ENCODE data around the gene TPD52L2.
"Not testable (repeated sequence)": the region's sequence is repeated elsewhere in the genome, so short reads cannot be mapped to it uniquely, and the experiment has no call there.

TPD52L2 gene

GRCh38 chr20:63897978-63898561 is 33.0 kb downstream of the TPD52L2 start:
- DNase-seq = no peak

DNA sequence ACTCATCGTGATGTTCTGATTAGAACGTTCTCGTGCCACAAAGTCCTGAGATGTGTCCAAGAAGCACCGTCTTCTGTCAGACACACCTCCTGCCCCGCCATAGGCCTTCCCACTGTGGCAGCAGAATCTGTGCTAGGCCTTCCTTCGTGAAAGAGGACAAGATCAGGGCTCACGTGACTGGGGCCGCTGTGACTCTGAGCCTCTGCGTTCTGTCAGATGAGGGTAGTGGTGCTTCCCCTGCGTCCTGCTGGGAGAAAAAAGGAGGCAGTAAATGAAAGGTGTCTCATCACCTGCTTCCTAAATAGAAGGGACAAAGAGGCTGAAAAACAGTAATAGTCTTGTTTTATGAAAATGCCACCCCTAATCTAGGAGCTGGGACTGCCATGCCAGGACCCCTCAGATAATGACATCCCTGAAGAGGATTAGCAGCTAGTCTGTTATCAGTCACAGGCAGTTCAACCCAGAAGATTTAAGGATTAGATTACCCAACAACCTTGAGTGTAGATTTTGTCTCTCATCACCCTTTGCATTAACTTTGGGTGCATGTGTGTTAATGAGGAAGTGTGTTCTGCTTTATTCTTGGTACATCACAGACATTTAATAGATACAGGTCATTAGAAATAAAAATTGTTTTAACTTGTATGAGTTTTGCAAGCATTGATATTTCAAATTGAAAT is 34.0 kb downstream of the TPD52L2 start:
- no peak for DNase-seq

- DNase-seq = no peak
These were observed 35.3 kb downstream of the TPD52L2 start for GRCh38 chr20:63900413-63900812.

DNA sequence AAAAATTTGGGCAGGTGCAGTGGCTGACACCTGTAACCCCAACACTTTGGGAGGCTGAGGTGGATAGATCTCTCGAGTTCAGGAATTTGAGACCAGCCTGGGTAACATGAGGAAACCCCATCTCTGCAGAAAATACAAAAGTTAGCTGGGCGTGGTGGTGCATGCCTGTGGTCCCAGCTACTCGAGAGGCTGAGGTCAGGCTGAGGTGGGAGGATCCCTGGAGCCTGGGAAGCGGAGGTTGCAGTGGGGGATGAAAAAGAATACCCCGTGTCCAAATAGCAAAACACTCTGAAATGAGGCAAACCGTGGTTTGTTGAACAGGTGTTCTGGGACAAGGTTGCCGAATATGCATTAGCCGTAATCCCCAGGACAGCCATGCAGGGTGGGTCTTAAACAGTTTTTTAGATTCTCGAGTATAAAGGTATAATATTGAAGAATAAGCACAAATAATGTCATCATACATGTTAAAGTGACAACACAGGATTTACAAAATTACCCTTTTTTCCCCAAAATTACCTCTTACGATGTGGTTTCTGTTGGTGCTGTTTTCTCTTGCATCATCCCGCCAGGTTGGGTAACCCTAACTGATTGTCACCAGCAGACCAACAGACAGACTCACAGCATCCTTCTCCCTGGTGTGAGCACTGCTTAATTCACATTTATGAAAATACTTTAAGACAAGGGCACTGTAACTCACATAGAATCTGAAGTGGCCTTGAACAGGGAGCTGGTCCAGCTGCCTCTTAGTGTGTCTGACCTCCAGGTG is 38.9 kb downstream of the TPD52L2 start:
- no peak for DNase-seq

DNA sequence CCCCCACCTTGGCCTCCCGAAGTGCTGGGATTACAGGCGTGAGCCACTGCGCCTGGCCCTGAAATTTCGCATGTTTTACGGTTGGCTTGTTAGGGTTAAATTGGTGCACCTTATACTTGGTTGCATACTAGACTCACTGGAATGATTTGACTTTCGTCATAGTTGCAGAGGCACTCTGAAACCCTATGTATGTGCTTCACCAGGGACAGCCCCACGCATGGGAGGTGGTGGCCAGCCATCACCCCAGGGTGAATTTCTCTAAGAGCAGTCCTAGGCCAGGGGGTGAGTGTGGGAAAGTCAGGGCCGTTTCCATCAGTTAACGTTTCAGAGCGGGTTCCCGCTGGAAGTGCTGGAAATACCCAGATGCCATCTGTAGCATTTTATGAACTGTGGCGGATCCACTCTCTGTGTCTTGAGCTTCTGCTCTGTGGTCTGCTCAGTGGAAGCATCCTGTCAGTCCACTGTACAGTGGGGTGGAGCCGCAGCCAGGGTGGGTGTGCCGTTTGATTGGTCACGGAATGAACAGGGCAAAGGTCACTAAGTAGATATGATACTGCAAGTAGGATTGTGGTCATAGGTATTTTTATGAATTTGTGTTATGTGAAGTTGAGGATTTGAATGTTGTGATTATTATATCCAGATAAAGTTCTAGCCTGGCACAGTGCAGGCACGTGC is 43.1 kb downstream of the TPD52L2 start:
- DNase-seq = no peak

- no peak for DNase-seq
These were observed 46.1 kb downstream of the TPD52L2 start for GRCh38 chr20:63911176-63911575.

DNA sequence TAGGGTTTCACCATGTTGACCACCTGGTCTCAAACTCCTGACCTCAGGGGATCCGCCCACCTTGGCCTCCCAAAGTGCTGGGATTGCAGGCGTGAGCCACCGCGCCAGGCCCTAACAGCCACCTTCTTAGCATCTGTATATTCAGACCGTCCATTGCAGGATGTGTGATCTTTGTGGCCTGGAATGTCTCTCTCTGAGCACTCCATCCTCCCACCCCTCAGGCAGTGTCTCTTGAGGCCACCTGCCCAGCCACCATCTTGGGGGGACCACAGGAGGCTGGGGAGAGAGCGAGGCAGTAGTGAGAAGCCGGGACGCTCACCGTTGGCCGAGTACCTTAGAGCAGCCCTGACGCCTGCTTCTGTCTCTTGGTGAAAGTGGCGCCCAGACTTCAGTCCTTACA is 48.7 kb downstream of the TPD52L2 start:
- no peak for DNase-seq

GRCh38 chr20:63915471-63915870 is 50.4 kb downstream of the TPD52L2 start:
- no peak for DNase-seq

DNA sequence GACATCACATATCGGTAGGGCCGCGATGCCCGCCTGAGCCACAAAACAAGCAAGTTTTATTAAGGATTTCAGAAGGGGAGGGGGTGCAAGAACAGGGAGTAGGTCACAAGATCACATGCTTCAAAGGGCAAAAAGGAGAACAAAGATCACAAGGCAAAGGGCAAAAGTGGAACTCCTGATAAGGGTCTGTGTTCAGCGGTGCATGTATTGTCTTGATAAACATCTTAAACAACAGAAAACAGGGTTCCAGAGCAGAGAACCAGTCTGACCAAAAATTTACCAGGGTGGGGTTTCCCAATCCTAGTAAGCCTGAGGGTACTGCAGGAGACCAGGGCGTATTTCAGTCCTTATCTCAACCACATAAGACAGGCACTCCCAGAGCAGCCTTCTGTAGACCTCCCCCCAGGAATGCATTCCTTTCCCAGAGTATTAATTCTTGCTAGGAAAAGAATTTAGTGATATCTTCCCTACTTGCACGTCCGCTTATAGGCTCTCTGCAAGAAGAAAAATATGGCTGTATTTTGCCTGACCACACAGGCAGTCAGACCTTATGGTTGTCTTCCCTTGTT is 51.4 kb downstream of the TPD52L2 start:
- not testable (repeated sequence) for DNase-seq

DNA sequence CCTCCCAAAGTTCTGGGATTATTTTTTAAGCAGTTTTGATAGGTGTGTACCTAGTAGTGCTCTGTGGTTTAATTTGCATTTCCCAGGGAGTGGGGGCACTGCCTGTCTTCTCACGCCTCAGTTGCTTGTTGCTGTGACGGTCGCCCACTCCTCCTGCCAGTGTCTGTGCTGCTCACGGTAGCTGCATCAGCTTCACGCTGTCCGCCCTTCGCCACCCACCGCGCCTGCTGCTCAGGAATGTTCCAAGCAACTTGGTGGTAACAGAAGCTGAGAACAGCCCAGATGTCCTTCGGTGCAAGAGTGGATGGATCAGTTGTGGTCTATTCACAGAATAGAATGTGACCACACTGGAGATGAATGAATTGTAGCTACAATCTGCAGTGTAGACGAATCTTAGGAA is 52.7 kb downstream of the TPD52L2 start:
- DNase-seq = no peak

GRCh38 chr20:63919130-63919529 is 54.1 kb downstream of the TPD52L2 start:
- DNase-seq = no peak

- no peak for DNase-seq
These were observed 55.2 kb downstream of the TPD52L2 start for GRCh38 chr20:63920226-63920625.

- DNase-seq = no peak
These were observed 58.6 kb downstream of the TPD52L2 start for GRCh38 chr20:63923651-63924050.

- no peak for DNase-seq
These were observed 59.2 kb downstream of the TPD52L2 start for GRCh38 chr20:63924241-63924640.

DNA sequence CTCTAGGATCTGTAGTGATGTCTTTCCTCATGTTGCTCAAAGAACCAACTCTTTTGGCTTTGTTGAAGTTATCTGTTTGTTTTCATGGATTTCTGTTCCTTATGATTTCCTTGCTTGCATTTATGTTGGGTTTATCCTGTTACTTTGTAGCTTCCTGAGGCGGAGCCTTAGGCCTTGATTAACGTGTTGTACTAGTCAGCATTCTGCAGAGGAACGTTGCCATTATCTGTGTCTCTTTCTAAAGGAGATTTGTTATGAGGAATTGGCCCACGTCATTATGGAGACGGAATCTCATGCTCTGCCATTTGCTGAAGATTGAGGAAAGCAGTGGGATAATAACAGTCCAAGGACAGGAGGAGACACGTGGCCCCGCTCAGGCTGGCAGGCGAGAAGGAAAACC is 61.2 kb downstream of the TPD52L2 start:
- no peak for DNase-seq

DNA sequence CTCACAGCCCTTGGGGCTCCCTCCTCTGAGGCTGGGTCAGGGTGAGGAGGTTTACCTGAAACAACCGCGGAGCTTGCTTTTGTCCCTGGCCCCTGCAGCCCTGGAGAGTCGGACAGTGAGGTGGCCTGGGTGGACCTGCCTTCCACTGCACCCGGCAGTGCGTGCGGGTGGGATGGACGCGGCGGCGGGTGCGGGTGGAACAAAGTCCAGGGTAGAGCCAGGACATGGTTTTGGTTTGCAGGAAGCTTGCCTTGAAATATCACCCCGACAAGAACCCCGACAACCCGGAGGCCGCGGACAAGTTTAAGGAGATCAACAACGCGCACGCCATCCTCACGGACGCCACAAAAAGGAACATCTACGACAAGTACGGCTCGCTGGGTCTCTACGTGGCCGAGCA is 64.0 kb downstream of the TPD52L2 start:
- no peak for DNase-seq

DNA sequence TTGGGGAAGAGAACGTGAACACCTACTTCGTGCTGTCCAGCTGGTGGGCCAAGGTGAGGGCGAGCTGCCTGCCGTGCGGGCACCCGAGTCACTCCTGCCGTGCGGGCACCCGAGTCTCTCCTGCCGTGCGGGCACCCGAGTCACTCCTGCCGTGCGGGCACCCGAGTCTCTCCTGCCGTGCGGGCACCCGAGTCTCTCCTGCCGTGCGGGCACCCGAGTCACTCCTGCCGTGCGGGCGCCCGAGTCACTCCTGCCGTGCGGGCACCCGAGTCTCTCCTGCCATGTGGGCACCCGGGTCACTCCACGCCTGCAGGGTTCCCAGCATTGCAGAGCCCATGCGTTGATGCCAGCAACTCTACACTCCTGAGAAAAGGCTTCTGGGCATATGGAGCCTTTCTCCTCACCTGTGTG is 64.4 kb downstream of the TPD52L2 start:
- not testable (repeated sequence) for DNase-seq

- no peak for DNase-seq
These were observed 66.0 kb downstream of the TPD52L2 start for GRCh38 chr20:63930971-63931553.

GRCh38 chr20:63931735-63932134 is 66.7 kb downstream of the TPD52L2 start:
- no peak for DNase-seq

GRCh38 chr20:63932606-63933160 is 67.6 kb downstream of the TPD52L2 start:
- no peak for DNase-seq

GRCh38 chr20:63933646-63934045 is 68.6 kb downstream of the TPD52L2 start:
- no peak for DNase-seq

DNA sequence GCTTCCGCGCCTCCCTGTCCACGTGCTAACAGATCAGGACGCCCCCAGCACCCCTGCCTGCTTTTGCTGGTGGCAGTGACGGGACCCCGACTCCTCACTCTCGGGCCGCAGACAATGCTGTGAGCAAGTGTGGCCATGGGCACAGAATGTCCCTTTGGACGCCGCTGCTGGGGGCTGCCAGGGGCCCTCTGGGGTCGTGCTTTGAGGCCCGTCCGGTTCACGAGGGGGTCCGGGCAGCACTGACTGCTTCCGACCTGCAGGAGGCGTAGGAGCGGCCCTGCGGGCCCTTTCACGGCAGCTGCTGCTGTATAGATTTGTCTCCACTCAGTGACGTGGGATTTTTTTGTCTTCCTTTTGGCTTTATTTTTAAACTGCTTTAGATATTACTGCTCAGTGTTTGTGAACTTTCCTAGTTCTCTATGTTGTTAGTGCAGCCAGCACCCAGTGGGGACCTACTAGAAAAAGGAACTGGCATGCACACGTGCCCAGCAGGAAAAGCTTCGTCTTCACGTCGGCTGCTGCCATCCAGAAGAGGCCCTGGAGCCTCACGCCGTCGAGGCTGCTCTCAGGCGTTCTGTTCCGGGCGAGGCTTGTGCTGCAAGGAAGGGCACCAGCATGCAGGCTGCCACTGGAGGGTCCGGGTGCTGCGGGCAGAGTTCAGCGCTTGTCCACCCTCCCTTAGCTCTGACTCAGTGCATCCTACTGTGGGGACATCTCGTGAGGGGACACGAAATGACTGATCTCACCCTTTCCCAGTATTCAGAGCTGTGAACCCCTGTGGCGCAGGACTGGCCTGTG is 69.4 kb downstream of the TPD52L2 start:
- no peak for DNase-seq
